ENCODE results near the gene AQP1.

- TF ChIP-seq TSHZ2 (CRISPR knock-in tag; IDR thresholded peaks at IDR 0.05) (no peak), PATZ1 (CRISPR knock-in tag; IDR thresholded peaks at IDR 0.05; ENCODE audit: borderline replicate concordance) (no peak), RARB (CRISPR knock-in tag; IDR thresholded peaks at IDR 0.05) (no peak), PPARA (CRISPR knock-in tag; IDR thresholded peaks at IDR 0.05; ENCODE audit: borderline replicate concordance) (no peak), OSR1 (CRISPR knock-in tag; IDR thresholded peaks at IDR 0.05) (no peak), POU6F1 (CRISPR knock-in tag; IDR thresholded peaks at IDR 0.05; ENCODE audit: borderline replicate concordance, low read depth) (no peak), CSDC2 (CRISPR knock-in tag; IDR thresholded peaks at IDR 0.05) (no peak), ZFP30 (CRISPR knock-in tag; IDR thresholded peaks at IDR 0.05) (no peak), ZNF565 (CRISPR knock-in tag; conservative IDR thresholded peaks at IDR 0.05; ENCODE audit: low read depth) (no peak)
Measured at GRCh38 chr7:30877993-30878392, 33.7 kb upstream of the AQP1 start.
